Thoracic aorta (tissue), 2 donors: ENCODE data around the gene SUPT5H. TPM values are rescaled to one million over a fixed set of nuclear protein-coding genes. Genes with fewer than 3 reads are reported as not detected.
A peak's percentile ranks its signal among the peaks of the same experiment; 100 is the strongest.

Experiments used
- ATAC-seq: fragments of 150-250 bp; one replicate; pipeline ENCODE4 v1.8.0; 2017; ENCODE audit warnings: low read depth; ENCODE audit not compliant: insufficient number of reproducible peaks, low FRiP score
- DNase-seq: peaks from one replicate; pipeline ENCODE4 v3.0.0-alpha.2; 2020; ENCODE audit warnings: low spot score
- H3K27ac ChIP-seq, 2 donors: fragments of 200-600 bp; sonication (generic); 1 replicate in 1 of 2; 2 replicates in 1 of 2; pipeline ENCODE4 v1.5.1; 2016; ENCODE audit warnings: mild to moderate bottlenecking in 2 of 2, moderate library complexity in 2 of 2
- H3K27me3 ChIP-seq: fragments of 200-600 bp; sonication (generic); replicated peaks from 2 replicates; pipeline ENCODE4 v1.6.0; 2016; ENCODE audit warnings: mild to moderate bottlenecking; ENCODE audit not compliant: insufficient read depth
- H3K36me3 ChIP-seq: fragments of 200-600 bp; sonication (generic); one replicate; pipeline ENCODE4 v1.5.1; 2016
- H3K4me1 ChIP-seq, 2 donors: fragments of 200-600 bp; sonication (generic); 1 replicate in 1 of 2; 2 replicates in 1 of 2; pipeline versions ENCODE4 v1.5.1 to v1.6.0; 2016; ENCODE audit warnings: low read depth in 2 of 2, mild to moderate bottlenecking in 1 of 2; ENCODE audit not compliant: control insufficient read depth in 1 of 2
- H3K4me3 ChIP-seq: fragments of 200-600 bp; sonication (generic); 2 replicates; pipeline ENCODE4 v1.5.1; 2016; ENCODE audit warnings: mild to moderate bottlenecking
- H3K9me3 ChIP-seq: fragments of 200-600 bp; sonication (generic); 2 replicates; pipeline ENCODE4 v1.5.1; 2016
- total RNA-seq, 2 donors: library from RNA; depleted of rRNA; stranded (reverse); fragments of >200 nt; gene quantifications; one replicate each; pipeline versions ENCODE4 v1.1.0 to v1.2.3, GENCODE V29; 2016
- TF ChIP-seq, protein P1 (sequence below): fragments of 200-600 bp; sonication (generic); IDR thresholded peaks from one replicate; pipeline ENCODE4 v1.5.1; 2019; ENCODE audit warnings: antibody characterized with exemption

SUPT5H gene
- total RNA-seq, 2 donors from 2014 or later, result 94.4 to 157 TPM

DNA sequence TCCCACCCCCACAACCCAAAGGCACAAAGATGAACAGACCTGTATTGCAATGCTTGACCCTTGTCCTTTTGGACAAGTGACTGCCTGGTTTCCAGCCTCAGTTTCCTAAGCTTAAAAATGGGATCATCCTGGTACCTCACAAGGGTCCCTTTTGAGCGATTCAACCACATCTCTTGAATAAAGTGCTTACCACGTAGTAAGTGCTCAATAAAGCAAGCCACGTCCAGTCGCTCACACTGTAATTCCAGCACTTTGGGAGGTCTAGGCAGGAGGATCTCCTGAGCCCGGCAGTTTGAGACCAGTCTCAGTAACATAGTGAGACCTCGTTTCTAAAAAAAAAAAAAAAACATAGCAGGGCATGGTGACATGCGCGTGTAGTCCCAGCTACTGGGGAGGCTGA, 54.5 kb downstream of the SUPT5H start:
- no peak overlapping the region for H3K4me3 ChIP-seq
- no peaks in the 10 kb centered on the region for H3K36me3 ChIP-seq
- no peak for DNase-seq
- TF ChIP-seq, protein P1, sequence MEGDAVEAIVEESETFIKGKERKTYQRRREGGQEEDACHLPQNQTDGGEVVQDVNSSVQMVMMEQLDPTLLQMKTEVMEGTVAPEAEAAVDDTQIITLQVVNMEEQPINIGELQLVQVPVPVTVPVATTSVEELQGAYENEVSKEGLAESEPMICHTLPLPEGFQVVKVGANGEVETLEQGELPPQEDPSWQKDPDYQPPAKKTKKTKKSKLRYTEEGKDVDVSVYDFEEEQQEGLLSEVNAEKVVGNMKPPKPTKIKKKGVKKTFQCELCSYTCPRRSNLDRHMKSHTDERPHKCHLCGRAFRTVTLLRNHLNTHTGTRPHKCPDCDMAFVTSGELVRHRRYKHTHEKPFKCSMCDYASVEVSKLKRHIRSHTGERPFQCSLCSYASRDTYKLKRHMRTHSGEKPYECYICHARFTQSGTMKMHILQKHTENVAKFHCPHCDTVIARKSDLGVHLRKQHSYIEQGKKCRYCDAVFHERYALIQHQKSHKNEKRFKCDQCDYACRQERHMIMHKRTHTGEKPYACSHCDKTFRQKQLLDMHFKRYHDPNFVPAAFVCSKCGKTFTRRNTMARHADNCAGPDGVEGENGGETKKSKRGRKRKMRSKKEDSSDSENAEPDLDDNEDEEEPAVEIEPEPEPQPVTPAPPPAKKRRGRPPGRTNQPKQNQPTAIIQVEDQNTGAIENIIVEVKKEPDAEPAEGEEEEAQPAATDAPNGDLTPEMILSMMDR, result no peak
- H3K4me1 ChIP-seq, result peaks cover 9 to 11% of the 10 kb centered on the region in 2 donors
- H3K27ac ChIP-seq, result no peak overlapping the region
- ATAC-seq, result no peak
- H3K27me3 ChIP-seq, result peaks cover 4% of the 10 kb centered on the region
- no peaks in the 10 kb centered on the region for H3K9me3 ChIP-seq

DNA sequence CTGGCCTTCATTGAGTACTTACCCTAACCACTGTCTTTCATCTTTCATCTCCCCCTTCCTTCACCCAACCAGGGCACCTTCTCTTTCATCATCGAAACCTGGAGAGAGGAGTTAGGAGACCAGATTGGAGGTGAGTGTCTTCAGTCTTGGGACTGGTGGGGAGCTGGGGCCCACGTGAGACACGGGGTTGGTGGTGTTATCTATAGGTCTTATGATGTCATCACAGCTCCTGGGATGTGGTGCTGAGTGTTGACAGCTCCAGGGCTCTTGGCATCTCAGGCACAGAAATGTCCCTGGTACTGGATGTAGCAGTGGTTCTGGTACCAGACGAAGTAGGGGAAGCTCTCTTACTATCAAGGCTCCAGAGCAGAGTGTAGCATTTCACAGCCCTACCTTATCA, 55.2 kb downstream of the SUPT5H start:
- DNase-seq (no peak), ATAC-seq (no peak)
- peaks cover 4% of the 10 kb centered on the region for H3K27me3 ChIP-seq
- no peak overlapping the region for H3K4me3 ChIP-seq
- H3K36me3 ChIP-seq, result no peaks in the 10 kb centered on the region
- peaks cover 9 to 11% of the 10 kb centered on the region in 2 donors for H3K4me1 ChIP-seq
- H3K9me3 ChIP-seq, result no peaks in the 10 kb centered on the region
- TF ChIP-seq, protein P1, result no peak
- H3K27ac ChIP-seq, result no peak overlapping the region

DNA sequence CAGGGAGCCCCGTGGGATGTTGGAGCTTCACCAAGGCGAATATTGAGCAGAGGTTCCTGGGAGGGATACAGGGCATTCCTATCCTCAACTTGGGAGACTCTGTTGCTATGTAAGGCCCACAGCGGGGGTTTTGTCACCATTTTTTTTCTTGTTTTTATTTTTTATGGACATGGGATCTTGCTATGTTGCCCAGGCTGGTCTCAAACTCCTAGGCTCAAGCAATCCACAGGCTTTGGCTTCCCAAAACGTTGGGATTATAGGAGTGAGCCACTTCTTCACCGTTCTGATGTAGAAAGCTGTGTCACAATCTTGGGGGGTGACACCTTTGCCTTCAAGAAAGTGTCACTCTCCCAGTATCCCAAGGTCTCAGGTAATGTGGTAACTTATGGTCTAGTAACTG, 56.0 kb downstream of the SUPT5H start:
- TF ChIP-seq, protein P1, result no peak
- Histone ChIP-seq H3K36me3 (no peaks in the 10 kb centered on the region), H3K9me3 (no peaks in the 10 kb centered on the region), H3K27ac (no peak overlapping the region), H3K27me3 (peaks cover 2% of the 10 kb centered on the region), H3K4me1 (peaks cover 9 to 11% of the 10 kb centered on the region in 2 donors), H3K4me3 (no peak overlapping the region)
- DNase-seq, result no peak
- no peak for ATAC-seq

DNA sequence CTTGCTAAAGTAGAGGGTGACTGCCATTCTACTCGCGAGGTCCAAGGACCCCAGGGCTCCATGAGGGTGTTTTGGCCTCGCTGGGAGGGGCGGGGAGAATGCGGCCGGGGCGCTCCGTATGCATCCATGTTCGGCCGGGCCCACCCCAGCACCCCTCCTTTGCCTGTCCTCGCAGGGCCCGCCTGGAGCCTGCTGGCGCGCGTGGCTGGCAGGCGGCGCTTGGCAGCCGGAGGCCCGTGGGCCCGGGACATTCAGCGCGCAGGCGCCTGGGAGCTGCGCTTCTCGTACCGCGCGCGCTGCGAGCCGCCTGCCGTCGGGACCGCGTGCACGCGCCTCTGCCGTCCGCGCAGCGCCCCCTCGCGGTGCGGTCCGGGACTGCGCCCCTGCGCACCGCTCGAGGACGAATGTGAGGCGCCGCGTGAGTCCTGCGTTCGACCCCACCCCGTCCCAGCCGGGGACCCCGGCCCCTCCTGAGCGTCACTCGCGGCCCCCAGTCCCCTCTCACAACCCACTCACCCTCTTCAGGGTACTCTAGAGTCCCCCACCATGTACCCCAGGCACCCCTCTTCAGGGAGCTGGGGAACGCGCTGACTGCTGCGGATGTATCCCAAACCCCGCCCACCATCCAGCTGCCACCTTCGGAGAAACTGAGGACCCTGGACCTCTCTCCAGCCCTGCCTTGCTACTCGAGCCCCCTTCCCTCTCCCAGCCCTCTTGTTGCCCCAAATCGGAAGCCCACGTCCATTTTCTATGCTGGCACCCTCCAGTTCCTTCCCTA, 57.4 kb downstream of the SUPT5H start:
- no peak for DNase-seq

DNA sequence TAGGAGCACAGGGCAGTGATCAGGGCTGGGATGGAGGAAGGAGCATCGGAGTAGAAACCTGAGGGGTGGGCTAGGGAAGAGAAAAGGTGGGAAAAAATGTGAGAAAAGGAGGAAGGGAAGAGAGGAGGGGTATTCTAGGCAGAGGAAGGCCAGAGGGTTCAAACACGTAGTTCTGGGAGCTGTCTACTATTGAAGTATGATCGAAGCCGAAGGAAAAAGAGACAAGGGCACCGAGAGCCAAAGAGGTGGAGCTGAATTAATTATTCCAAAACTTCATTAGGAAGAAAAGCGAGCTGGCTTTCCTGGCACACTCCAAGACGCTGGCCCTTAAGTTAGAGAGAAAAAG, 61.2 kb downstream of the SUPT5H start:
- Histone ChIP-seq H3K27ac (no peak overlapping the region), H3K4me1 (peaks cover 0 to 12% of the 10 kb centered on the region in 2 donors), H3K36me3 (no peaks in the 10 kb centered on the region), H3K4me3 (peak overlapping the region; percentile 63), H3K9me3 (no peaks in the 10 kb centered on the region), H3K27me3 (peaks cover 7% of the 10 kb centered on the region)
- ATAC-seq (no peak), DNase-seq (no peak)
- TF ChIP-seq, protein P1, result no peak

More for the DNA sequence above, 57.4 kb downstream of the SUPT5H start:
- TF ChIP-seq, protein P1, result peak; percentile 67
- H3K27me3 ChIP-seq, result peaks cover 7% of the 10 kb centered on the region
- H3K4me3 ChIP-seq, result no peak overlapping the region
- H3K4me1 ChIP-seq, result peaks cover 7 to 19% of the 10 kb centered on the region in 2 donors
- no peak overlapping the region for H3K27ac ChIP-seq
- no peak for ATAC-seq
- no peaks in the 10 kb centered on the region for H3K36me3 ChIP-seq
- no peaks in the 10 kb centered on the region for H3K9me3 ChIP-seq
